GDM1 (cell line): ENCODE data around the gene CDKN2C.

Experiments
- DNase-seq: peaks from one replicate; lab custom pipeline; 2025; lab: John Stamatoyannopoulos, UW

The CDKN2C gene

DNA sequence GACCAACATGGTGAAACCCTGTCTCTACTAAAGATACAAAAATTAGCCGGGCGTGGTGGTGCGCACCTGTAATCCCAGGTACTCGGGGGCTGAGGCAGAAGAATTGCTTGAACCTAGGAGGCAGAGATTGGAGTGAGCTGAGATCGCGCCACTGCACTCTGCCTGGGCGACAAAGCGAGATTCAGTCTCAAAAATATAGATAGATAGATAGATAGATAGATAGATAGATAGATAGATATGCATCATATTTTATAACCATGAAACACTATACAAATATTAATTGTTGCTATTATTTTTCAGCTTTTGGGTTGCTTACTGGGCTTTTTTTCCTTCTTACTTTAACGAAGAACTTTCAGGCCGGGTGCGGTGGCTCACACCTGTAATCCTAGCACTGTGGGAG is 5.2 kb upstream of the CDKN2C start:
- no peak for DNase-seq

GRCh38 chr1:50966991-50967390 is 3.1 kb upstream of the CDKN2C start:
- DNase-seq = no peak

GRCh38 chr1:50967416-50968157 is 2.5 kb upstream of the CDKN2C start:
- DNase-seq = no peak

GRCh38 chr1:50968158-50968820 is 1.8 kb upstream of the CDKN2C start:
- peak; percentile 93 for DNase-seq

DNA sequence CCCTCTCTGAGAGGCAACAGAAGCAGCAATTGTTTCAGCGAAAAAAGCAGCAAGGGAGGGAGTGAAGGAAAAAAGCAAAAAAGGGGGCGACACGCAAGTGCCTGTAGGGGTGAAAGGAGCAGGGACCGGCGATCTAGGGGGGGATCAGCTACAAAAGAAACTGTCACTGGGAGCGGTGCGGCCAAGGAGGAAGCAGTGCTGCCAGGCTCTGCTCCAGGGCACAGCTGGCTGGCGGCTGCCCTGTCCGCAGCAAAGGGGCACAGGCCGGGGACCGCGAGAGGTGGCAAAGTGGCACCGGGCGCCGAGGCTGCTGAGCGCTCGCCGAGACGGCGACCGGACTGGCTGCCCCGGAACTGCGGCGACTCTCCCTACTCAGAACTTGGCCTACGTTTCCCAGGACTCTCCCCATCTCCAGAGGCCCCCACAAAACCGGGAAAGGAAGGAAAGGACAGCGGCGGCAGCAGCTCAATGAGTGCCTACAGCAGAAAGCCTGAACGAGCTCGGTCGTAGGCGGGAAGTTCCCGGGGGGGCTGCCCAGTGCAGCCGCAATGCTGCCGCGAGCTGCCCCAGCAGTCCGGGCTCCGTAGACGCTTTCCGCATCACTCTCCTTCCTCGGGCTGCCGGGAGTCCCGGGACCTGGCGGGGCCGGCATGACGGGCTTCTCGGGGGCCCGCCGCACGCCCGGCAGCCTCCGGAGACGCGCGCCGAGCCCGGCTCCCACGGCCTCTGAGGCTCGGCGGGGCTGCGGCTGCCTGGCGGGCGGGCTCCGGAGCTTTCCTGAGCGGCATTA is 1.0 kb upstream of the CDKN2C start:
- peak; percentile 68 for DNase-seq

- DNase-seq = no peak
Observed at GRCh38 chr1:50970509-50970887, 453 bp downstream of the CDKN2C start.

GRCh38 chr1:50970931-50971582 is 1.0 kb downstream of the CDKN2C start:
- DNase-seq = no peak

DNA sequence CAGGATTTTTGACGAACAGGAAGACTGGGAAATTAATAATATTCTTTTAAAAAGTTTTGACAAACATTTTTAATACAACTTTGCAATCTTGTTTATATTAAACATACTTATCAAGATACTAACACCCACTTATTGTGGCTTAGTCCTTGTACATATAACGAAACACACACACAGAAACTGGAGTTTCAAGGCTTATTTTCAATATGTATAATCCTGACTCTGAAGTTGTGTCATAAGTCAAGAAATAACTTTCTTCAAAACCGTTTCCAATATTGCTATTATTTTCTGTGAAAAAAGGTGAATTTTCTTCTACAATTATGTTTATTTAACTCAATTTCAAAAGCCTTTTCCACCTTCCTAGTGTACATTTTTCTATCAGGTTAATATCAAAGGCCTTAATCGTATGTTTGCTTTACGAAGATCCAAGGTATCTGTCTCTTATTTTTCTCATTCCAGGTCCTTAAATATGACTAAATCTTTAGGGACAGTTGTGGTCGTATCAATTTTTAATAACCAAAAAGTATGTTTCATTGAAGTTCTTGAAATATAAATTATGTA is 1.8 kb downstream of the CDKN2C start:
- no peak for DNase-seq

- no peak for DNase-seq
Observed at GRCh38 chr1:50972766-50973165, 2.7 kb downstream of the CDKN2C start.

GRCh38 chr1:50973255-50973654 is 3.2 kb downstream of the CDKN2C start:
- DNase-seq = no peak

- DNase-seq = no peak
Observed at GRCh38 chr1:50973875-50974617, 4.0 kb downstream of the CDKN2C start.

GRCh38 chr1:50974618-50974935 is 4.5 kb downstream of the CDKN2C start:
- no peak for DNase-seq

GRCh38 chr1:50975436-50975835 is 5.4 kb downstream of the CDKN2C start:
- no peak for DNase-seq

DNA sequence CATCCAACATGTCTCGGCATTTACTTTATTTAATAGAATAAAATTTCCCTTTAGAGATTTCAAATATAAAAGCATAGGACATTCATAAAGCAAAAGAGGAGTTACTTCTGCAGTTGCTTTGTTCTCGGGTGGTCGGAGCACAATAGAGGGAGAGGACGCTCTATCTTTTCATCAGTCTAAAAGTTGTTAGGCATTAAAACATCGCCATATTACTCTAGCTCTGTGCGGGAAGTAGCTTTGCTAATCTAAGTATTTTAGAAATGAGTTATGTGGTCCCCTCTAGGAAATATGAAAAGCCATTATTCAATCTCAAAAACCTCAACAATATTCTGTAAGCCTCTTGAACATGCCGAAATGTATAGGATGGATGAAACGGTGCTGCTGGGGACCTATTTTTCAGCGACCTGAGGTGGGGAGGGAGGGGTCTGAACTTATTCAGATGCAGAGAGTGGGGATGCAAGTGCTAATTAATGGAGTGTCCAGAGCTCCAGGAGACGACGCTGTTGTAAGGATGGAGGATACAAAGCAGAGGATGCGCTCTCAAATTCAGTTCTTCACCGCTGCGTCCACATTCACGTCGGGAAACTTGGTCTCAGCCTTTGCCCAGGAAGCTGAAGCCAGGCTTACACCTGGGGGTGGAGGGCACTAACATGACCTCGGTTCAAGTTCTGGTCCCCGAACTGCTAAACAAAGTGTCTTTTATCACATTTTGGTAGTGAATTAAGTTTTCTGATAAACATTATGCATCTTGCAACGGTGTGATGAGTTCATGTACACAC is 6.3 kb downstream of the CDKN2C start:
- no peak for DNase-seq

GRCh38 chr1:50976890-50977574 is 7.0 kb downstream of the CDKN2C start:
- DNase-seq = peak; percentile 49

GRCh38 chr1:50977575-50978143 is 7.6 kb downstream of the CDKN2C start:
- peak; percentile 43 for DNase-seq

- DNase-seq = peak; percentile 49
Observed at GRCh38 chr1:50978144-50978851, 8.3 kb downstream of the CDKN2C start.

GRCh38 chr1:50978852-50979781 is 9.1 kb downstream of the CDKN2C start:
- DNase-seq = no peak
